Measurements from ENCODE around the gene CRIP3. TPM values are rescaled to one million over a fixed set of nuclear protein-coding genes. Genes with fewer than 3 reads are reported as not detected.

CRIP3 gene
- total RNA-seq, 2 donors from 2014 or later = 13.4 to 19.3 TPM

GRCh38 chr6:43277643-43278523 is 30.7 kb downstream of the CRIP3 start:
- Mint-ChIP-seq H3K4me3 (no peak overlapping the region), H3K36me3 (ENCODE audit: low read depth) (no peaks in the 10 kb centered on the region), H3K27me3 (ENCODE audit: insufficient read depth) (peaks cover 49% of the 10 kb centered on the region), H3K9me3 (no peaks in the 10 kb centered on the region), H3K27ac (no peak overlapping the region), H3K4me1 (peaks cover 32% of the 10 kb centered on the region)
- Histone ChIP-seq H3K9ac (ENCODE audit: extremely low read depth, low read length, poor library complexity, severe bottlenecking) (no peak overlapping the region), H3K4me1 (ENCODE audit: control insufficient read depth, insufficient read depth, low read length) (peaks cover 12% of the 10 kb centered on the region), H3K9me3 (ENCODE audit: control insufficient read depth, low read length) (no peaks in the 10 kb centered on the region), H3K36me3 (ENCODE audit: control insufficient read depth, insufficient read depth, low read length) (no peaks in the 10 kb centered on the region), H3K27me3 (ENCODE audit: control insufficient read depth, insufficient read depth, low read length, poor library complexity, severe bottlenecking) (peaks cover 37% of the 10 kb centered on the region), H3K27ac (ENCODE audit: low read depth, low read length) (peak overlapping the region; percentile 46), H3K4me3 (ENCODE audit: low read length) (no peak overlapping the region)
- no peak for DNase-seq
- TF ChIP-seq CTCF (conservative IDR thresholded peaks at IDR 0.05) = no peak
- WGBS, 2 experiments (ENCODE audit: insufficient coverage in 1 of 2, insufficient read length in 1 of 2) = 63 to 87% methylated on average over 4 to 13 of the region's 13 CpGs

GRCh38 chr6:43277306-43277642 is 31.4 kb downstream of the CRIP3 start:
- TF ChIP-seq CTCF (conservative IDR thresholded peaks at IDR 0.05) = no peak
- peaks cover 41% of the 10 kb centered on the region for H3K27me3 ChIP-seq (ENCODE audit: control insufficient read depth, insufficient read depth, low read length, poor library complexity, severe bottlenecking)
- Mint-ChIP-seq H3K27ac (no peak overlapping the region), H3K4me3 (no peak overlapping the region), H3K4me1 (peaks cover 32% of the 10 kb centered on the region), H3K36me3 (ENCODE audit: low read depth) (no peaks in the 10 kb centered on the region), H3K9me3 (no peaks in the 10 kb centered on the region), H3K27me3 (ENCODE audit: insufficient read depth) (peaks cover 52% of the 10 kb centered on the region)
- WGBS, 2 experiments (ENCODE audit: insufficient coverage in 1 of 2, insufficient read length in 1 of 2) = 92% methylated on average over 5 of the region's 6 CpGs; no CpG with 5 or more reads in 1 of the 2 experiments
- no peak overlapping the region for H3K4me3 ChIP-seq (ENCODE audit: low read length)
- DNase-seq = no peak
- no peak overlapping the region for H3K9ac ChIP-seq (ENCODE audit: extremely low read depth, low read length, poor library complexity, severe bottlenecking)
- H3K27ac ChIP-seq (ENCODE audit: low read depth, low read length) = no peak overlapping the region
- H3K9me3 ChIP-seq (ENCODE audit: control insufficient read depth, low read length) = no peaks in the 10 kb centered on the region
- peaks cover 12% of the 10 kb centered on the region for H3K4me1 ChIP-seq (ENCODE audit: control insufficient read depth, insufficient read depth, low read length)
- H3K36me3 ChIP-seq (ENCODE audit: control insufficient read depth, insufficient read depth, low read length) = no peaks in the 10 kb centered on the region

- H3K27ac ChIP-seq (ENCODE audit: low read depth, low read length) = no peak overlapping the region
- peak; percentile 72 for DNase-seq
- no peaks in the 10 kb centered on the region for H3K9me3 ChIP-seq (ENCODE audit: control insufficient read depth, low read length)
- H3K36me3 Mint-ChIP-seq (ENCODE audit: low read depth) = no peaks in the 10 kb centered on the region
- H3K4me3 Mint-ChIP-seq = peak overlapping the region; percentile 53
- peaks cover 53% of the 10 kb centered on the region for H3K27me3 Mint-ChIP-seq (ENCODE audit: insufficient read depth)
- no peaks in the 10 kb centered on the region for H3K36me3 ChIP-seq (ENCODE audit: control insufficient read depth, insufficient read depth, low read length)
- peaks cover 32% of the 10 kb centered on the region for H3K4me1 Mint-ChIP-seq
- no peak for TF ChIP-seq CTCF (conservative IDR thresholded peaks at IDR 0.05)
- no peak overlapping the region for H3K9ac ChIP-seq (ENCODE audit: extremely low read depth, low read length, poor library complexity, severe bottlenecking)
- H3K4me1 ChIP-seq (ENCODE audit: control insufficient read depth, insufficient read depth, low read length) = peaks cover 12% of the 10 kb centered on the region
- WGBS, 2 experiments (ENCODE audit: insufficient coverage in 1 of 2, insufficient read length in 1 of 2) = 75 to 76% methylated on average over 4 to 11 of the region's 11 CpGs
- H3K27ac Mint-ChIP-seq = no peak overlapping the region
- peaks cover 41% of the 10 kb centered on the region for H3K27me3 ChIP-seq (ENCODE audit: control insufficient read depth, insufficient read depth, low read length, poor library complexity, severe bottlenecking)
- H3K4me3 ChIP-seq (ENCODE audit: low read length) = no peak overlapping the region
- no peaks in the 10 kb centered on the region for H3K9me3 Mint-ChIP-seq
These were observed 31.9 kb downstream of the CRIP3 start for GRCh38 chr6:43276577-43277305.

Measured in endodermal cell (in vitro differentiated cells).